Bladder microvascular endothelial cell (primary cell): Measurements from ENCODE around the gene MAPRE2. TPM values are rescaled to one million over a fixed set of nuclear protein-coding genes. Genes with fewer than 3 reads are reported as not detected.

Source experiments
- total RNA-seq: library from RNA; depleted of rRNA; stranded (reverse); fragments of >200 nt; gene quantifications from 2 replicates; pipeline ENCODE4 v1.2.3, GENCODE V29; 2014

MAPRE2 gene
- 13.4 and 52.4 TPM in 2 replicates for total RNA-seq

DNA sequence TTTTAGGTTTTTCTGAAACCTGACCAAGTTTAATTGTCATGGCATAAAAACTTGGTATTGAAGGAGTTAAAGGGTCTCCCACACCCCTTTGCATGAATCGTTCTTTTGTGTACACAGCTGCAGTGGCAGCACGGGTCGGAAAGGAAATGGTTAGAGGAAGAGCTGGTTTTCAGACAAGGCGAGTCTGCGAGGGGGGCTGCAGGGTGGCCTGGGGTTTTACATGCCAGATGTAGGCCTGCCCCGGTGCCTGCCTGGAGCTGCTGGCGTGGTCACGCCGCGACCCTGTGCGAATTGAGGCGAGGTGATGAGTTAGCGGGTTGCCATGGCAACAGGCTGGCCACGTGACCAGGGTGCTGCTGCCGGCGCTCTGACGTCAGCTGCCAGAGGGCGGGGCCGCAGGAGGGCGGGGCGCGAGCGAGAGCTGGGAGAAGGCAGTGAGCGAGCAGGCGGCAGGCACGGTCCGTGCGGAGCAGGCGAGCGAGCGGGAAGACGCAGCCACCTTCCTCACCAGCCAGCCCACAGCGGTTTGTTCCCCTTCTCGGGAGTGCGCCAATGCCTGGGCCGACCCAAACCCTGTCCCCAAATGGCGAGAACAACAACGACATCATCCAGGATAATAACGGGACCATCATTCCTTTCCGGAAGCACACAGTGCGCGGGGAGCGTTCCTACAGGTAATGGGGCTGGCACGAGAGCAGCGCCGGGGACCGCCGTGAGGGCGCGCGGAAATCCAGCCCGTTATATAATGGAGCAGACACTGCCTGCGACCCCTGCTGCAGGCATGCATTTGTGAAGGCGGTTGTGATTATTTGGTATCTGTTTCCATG lies at the start of gene MAPRE2:
TSS of gene MAPRE2 (plus strand) at position 426 of the 827 bp plus-strand sequence. CDS start at position 553, 127 bp downstream.

Other genes with a start within 250 kb of the MAPRE2 start
- gene ZNF397, start 199.6 kb downstream of the MAPRE2 start, total RNA-seq: 3.9 and 12.3 TPM in 2 replicates
- 7.9 and 15.9 TPM in 2 replicates for gene ZSCAN30, start 248.8 kb downstream of the MAPRE2 start, total RNA-seq